ENCODE measurements around the gene ELOF1.
A peak's percentile ranks its signal among the peaks of the same experiment; 100 is the strongest.

Gene ELOF1

DNA sequence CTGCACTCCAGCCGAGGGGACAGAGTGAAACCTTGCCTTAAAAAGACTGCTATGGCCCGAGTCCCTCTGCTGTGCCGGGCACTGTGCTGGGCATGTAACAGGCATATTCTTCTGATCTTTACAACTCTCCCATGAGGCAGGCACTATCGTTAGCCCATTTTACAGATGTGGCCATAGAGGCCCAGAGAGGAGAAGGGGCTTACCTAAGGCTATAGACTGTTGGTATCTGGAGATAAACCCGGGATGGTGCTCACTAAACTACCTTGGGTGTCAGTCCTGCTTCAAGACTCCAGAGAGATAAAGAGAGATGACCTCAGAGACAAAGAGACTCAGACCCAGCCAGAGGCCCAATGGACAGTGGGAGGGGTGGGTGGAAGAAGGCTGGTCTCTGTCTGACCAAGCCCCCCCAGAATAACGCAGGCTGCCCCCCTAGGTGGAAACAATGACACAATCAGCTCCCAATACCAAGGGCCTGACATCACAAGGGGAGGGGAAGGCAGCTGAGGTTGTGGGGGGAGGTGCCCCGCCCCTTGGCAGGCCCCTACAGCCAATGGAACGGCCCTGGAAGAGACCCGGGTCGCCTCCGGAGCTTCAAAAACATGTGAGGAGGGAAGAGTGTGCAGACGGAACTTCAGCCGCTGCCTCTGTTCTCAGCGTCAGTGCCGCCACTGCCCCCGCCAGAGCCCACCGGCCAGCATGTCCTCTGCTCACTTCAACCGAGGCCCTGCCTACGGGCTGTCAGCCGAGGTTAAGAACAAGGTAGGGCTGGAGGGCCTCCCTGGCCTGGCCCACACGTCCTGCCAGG, 20.6 kb downstream of the ELOF1 start, which contains the start of gene CNN1:
Gene CNN1, plus strand, starts transcription at position 620 of the 805 bp plus-strand sequence. Its CDS starts 77 bp downstream, at position 697.
- no peak for DNase-seq (ENCODE audit: low read depth, low spot score)
- H3K27ac ChIP-seq: no peak within 1 kb of the TSS

- H3K27ac ChIP-seq: no peak overlapping the region
- no peak for DNase-seq (ENCODE audit: low read depth, low spot score)
These were observed 23.0 kb downstream of the ELOF1 start for GRCh38 chr19:11535792-11536595.

GRCh38 chr19:11534948-11535347, 24.1 kb downstream of the ELOF1 start:
- no peak overlapping the region for H3K27ac ChIP-seq
- no peak for DNase-seq (ENCODE audit: low read depth, low spot score)

GRCh38 chr19:11534538-11534937, 24.5 kb downstream of the ELOF1 start:
- no peak for DNase-seq (ENCODE audit: low read depth, low spot score)

GRCh38 chr19:11530432-11530831, 28.6 kb downstream of the ELOF1 start:
- no peak overlapping the region for H3K27ac ChIP-seq
- peak; percentile 43 for DNase-seq (ENCODE audit: low read depth, low spot score)

More at GRCh38 chr19:11534538-11534937, 24.5 kb downstream of the ELOF1 start:
- no peak overlapping the region for H3K27ac ChIP-seq

- peak within 1 kb of the TSS; percentile 80 for H3K27ac ChIP-seq
- peak; percentile 94 for DNase-seq (ENCODE audit: low read depth, low spot score)
These were observed 30.3 kb downstream of the ELOF1 start, which contains the start of gene ECSIT for GRCh38 chr19:11528551-11529341. ECSIT (minus strand) TSS chr19:11529134; CDS start chr19:11519170, 9,964 bp downstream.

DNA sequence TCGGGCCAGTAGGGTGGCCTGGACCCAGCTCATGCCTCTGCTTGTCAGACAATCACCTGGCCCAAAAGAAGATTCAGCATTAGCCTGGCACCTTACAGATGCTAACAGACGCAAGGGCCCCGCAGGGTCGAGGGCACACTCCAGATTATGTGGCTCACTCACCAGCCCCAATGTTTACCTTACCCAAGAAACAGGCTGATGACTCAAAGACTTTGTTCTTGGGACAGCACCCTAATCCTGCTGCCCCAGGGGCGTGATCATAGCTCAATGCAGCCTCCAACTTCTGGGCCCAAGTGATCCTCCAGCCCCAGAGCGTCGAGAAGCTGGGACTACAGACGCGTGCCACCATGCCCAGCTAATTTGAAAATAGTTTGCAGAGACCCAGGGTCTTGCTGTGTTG, 39.9 kb downstream of the ELOF1 start:
- H3K27ac ChIP-seq: no peak overlapping the region
- DNase-seq (ENCODE audit: low read depth, low spot score): no peak

DNA sequence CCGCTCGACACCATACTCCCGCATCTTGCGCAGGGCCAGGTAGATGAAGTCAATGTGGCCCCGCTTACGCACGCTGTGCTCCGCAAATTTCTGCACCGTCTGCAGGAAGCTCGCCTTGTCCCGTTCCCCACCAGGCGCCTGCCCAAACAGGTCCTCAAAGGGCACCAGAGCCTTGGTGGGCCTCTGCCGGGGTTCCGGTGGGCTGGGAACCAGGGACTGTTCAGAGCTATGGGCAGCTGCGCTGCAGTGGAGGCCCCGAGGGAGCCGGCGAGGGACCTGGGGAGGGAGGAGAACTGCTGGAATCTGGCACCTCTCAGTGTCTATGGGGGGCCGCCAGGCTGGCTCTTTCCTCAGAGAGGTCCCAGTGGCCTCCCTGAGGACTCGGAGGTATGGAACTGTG, 45.1 kb downstream of the ELOF1 start:
- DNase-seq (ENCODE audit: low read depth, low spot score): no peak
- H3K27ac ChIP-seq: no peak overlapping the region

GRCh38 chr19:11510444-11510843, 48.6 kb downstream of the ELOF1 start:
- H3K27ac ChIP-seq: no peak overlapping the region
- DNase-seq (ENCODE audit: low read depth, low spot score): no peak

DNA sequence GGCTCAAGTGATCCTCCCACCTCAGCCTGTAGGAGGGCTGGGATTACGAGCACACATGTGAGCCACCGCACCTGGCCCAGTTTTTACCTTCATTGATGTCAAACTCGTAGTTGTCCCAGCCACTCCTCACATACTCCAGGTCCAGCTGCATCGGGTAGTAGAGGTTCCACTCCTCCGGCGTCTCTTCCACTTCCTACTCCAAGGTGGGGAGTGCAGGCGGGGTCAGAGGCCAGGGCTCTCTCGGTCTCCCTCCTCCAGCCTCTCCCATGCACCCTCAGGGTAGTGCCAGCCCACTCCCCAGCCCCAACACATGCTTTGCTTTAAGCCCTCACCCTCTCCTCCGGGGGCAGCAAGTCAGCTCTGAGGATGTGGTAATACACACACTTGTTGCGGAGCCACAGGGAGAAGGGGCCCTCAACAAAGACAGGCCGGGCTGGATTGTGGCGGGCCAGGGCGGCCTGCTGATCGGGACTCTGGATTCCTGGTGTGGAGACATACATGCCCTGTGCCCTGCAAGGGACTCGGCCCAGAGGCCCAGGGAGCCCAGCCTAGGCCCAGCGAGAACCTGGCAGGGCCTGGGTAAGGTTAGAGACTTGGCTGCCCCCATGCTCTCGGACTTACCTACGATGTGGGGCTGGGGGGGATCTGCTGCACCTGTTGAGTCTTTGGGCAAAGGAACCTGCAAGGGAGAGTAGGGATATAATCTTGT, 51.5 kb downstream of the ELOF1 start:
- DNase-seq (ENCODE audit: low read depth, low spot score): no peak
- H3K27ac ChIP-seq: no peak overlapping the region

DNA sequence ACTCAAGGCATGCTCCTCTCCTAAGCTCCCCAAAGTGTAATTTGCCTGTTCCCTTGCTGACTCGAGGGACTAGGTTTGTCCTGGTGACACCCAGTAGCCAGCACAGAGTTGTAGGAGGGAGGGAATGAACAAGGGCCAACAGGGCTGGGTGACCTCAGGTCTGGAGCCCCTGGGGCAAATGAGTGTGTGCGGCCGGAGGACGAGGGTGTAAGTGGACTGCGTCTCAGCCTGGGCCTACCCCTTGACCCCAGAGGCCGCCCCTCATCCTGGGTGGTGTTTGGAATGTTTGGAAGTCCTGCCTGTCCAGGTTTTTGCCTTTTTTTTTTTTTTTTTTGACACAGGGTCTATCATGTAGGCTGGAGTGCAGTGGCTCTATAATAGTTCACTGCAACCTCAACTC, 52.1 kb downstream of the ELOF1 start:
- DNase-seq (ENCODE audit: low read depth, low spot score): no peak
- no peak overlapping the region for H3K27ac ChIP-seq

GRCh38 chr19:11506101-11506555, 52.9 kb downstream of the ELOF1 start:
- no peak for DNase-seq (ENCODE audit: low read depth, low spot score)
- H3K27ac ChIP-seq: peak overlapping the region; percentile 88

DNA sequence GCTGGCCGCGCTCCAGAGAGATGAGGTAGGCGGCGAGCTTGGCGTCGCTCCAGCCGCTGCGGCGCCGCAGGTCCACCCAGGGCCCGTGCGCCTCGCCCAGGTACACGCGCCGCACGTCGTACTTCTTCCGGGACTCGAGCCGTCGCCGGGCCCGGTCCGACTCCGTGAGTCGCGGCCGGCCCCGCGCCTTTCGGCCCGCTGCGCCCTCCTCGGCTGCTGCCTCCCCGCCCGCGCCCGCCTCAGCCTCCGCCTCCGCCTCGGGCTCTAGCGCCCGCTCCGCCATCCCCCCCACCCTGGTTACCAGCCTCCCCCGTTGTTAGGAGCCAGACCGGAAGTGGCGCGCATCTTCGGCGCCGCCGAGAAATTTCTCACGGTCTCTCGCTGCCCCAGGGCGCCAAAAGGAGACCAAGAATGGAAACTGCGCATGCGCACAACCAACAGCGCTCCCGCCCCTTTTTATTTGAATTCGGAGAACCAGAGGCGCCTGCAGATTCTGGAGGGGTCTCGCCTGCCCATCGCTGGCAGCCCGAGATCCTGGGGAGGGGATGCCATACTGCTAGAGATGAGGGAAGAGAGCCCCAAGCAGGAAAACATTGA, 53.4 kb downstream of the ELOF1 start, which contains the start of gene ZNF653:
Gene ZNF653, minus strand, starts transcription at position 336 of the 597 bp plus-strand sequence. Its CDS starts 53 bp downstream, at position 283.
- H3K27ac ChIP-seq: peak within 1 kb of the TSS; percentile 88
- DNase-seq (ENCODE audit: low read depth, low spot score): peak; percentile 59

- peak overlapping the region; percentile 88 for H3K27ac ChIP-seq
- peak; percentile 77 for DNase-seq (ENCODE audit: low read depth, low spot score)
These were observed 54.0 kb downstream of the ELOF1 start for GRCh38 chr19:11505032-11505503.

DNA sequence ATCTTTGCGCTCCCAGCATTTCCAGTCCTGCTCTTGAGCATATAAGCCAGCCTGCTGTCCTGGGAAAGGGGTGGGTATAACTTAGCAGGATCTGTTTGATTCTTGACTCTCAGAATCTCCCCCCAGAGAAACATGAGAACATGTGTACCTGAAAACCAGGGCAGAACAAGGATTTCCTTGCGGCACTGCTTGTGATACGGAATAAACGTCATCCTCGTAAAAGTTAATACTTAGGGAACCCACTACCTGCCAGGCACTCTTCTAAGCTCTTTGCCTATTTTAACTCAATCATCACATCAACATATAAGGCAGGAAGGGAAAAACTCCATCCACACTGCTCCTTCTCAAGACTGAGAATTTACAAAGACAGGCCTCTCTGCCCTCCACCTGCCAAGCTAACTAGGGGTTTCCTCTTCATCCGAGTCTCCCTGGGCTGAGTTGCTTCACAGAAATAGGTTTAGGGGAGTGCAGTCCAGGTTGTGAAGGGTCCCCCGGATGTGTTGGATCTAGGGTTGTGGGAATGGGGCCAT, 54.5 kb downstream of the ELOF1 start:
- DNase-seq (ENCODE audit: low read depth, low spot score): no peak
- peak overlapping the region; percentile 88 for H3K27ac ChIP-seq
